Liver (tissue), 9 donors: Measurements from ENCODE around the gene BIRC6. TPM values are rescaled to one million over a fixed set of nuclear protein-coding genes. Genes with fewer than 3 reads are reported as not detected.

Source experiments
- DNase-seq: peaks from one replicate; pipeline ENCODE4 v3.0.0-alpha.2; 2017; ENCODE audit warnings: low spot score
- H3K27ac ChIP-seq, 2 donors: one replicate each; pipeline ENCODE4 v1.7.0; 2013; ENCODE audit warnings: inconsistent platforms in 2 of 2, low read length in 2 of 2, control low read depth in 1 of 2, low read depth in 1 of 2, mild to moderate bottlenecking in 1 of 2
- H3K27me3 ChIP-seq, 4 donors: one replicate each; pipeline versions ENCODE4 v1.6.1 to v1.7.0; 2013; ENCODE audit warnings: low read length in 3 of 4, inconsistent platforms in 1 of 4, mild to moderate bottlenecking in 1 of 4, moderate library complexity in 1 of 4; ENCODE audit not compliant: control insufficient read depth in 4 of 4, insufficient read depth in 4 of 4
- H3K36me3 ChIP-seq, 4 donors: one replicate each; pipeline versions ENCODE4 v1.6.1 to v1.7.0; 2013; ENCODE audit warnings: low read length in 3 of 4, mild to moderate bottlenecking in 3 of 4, low read depth in 1 of 4, moderate library complexity in 1 of 4; ENCODE audit not compliant: control insufficient read depth in 4 of 4, insufficient read depth in 3 of 4
- H3K4me1 ChIP-seq, 4 donors: one replicate each; pipeline versions ENCODE4 v1.6.1 to v1.7.0; 2013; ENCODE audit warnings: low read length in 3 of 4, mild to moderate bottlenecking in 3 of 4, moderate library complexity in 1 of 4; ENCODE audit not compliant: control insufficient read depth in 4 of 4, insufficient read depth in 4 of 4
- H3K4me3 ChIP-seq, 3 donors: one replicate each; pipeline versions ENCODE4 v1.6.1 to v1.7.0; 2013; ENCODE audit warnings: low read length in 3 of 3, control low read depth in 1 of 3, low read depth in 1 of 3, mild to moderate bottlenecking in 1 of 3
- H3K9ac ChIP-seq, 2 donors: one replicate each; pipeline ENCODE4 v1.7.0; 2013; ENCODE audit warnings: low read length in 2 of 2, mild to moderate bottlenecking in 2 of 2, moderate library complexity in 2 of 2, control low read depth in 1 of 2, low read depth in 1 of 2
- H3K9me3 ChIP-seq, 4 donors: one replicate each; pipeline versions ENCODE4 v1.6.1 to v1.7.0; 2013; ENCODE audit warnings: low read length in 3 of 4; ENCODE audit not compliant: control insufficient read depth in 4 of 4
- EGR1 ChIP-seq, 2 donors: IDR thresholded peaks; 2 replicates each; pipeline ENCODE4 v1.6.1; 2016 to 2018; ENCODE audit warnings: antibody characterized with exemption in 2 of 2, low read depth in 2 of 2
- FOXA1 ChIP-seq: IDR thresholded peaks from 2 replicates; pipeline ENCODE4 v1.6.1; 2016; ENCODE audit warnings: antibody characterized with exemption
- GABPA ChIP-seq, 2 donors: IDR thresholded peaks in 1 of 2; conservative IDR thresholded peaks in 1 of 2; 2 replicates each; pipeline ENCODE4 v1.6.1; 2016; ENCODE audit warnings: antibody characterized with exemption in 2 of 2, mild to moderate bottlenecking in 1 of 2, moderate library complexity in 1 of 2
- HNF4G ChIP-seq: IDR thresholded peaks from 2 replicates; pipeline ENCODE4 v1.6.1; 2016; ENCODE audit warnings: antibody characterized with exemption
- JUND ChIP-seq, 2 donors: IDR thresholded peaks; 2 replicates each; pipeline ENCODE4 v1.6.1; 2016; ENCODE audit warnings: antibody characterized with exemption in 2 of 2
- MAX ChIP-seq: IDR thresholded peaks from 2 replicates; pipeline ENCODE4 v1.6.1; 2016; ENCODE audit warnings: antibody characterized with exemption
- NR2F2 ChIP-seq: IDR thresholded peaks from 2 replicates; pipeline ENCODE4 v1.6.1; 2016; ENCODE audit warnings: antibody characterized with exemption
- RAD21 ChIP-seq, 2 donors: IDR thresholded peaks; 2 replicates each; pipeline ENCODE4 v1.6.1; 2016; ENCODE audit warnings: antibody characterized with exemption in 2 of 2, mild to moderate bottlenecking in 2 of 2
- REST ChIP-seq: IDR thresholded peaks from 2 replicates; pipeline ENCODE4 v1.6.1; 2016; ENCODE audit warnings: antibody characterized with exemption, mild to moderate bottlenecking
- SP1 ChIP-seq: IDR thresholded peaks from 2 replicates; pipeline ENCODE4 v1.6.1; 2018; ENCODE audit warnings: antibody characterized with exemption, mild to moderate bottlenecking
- TAF1 ChIP-seq: conservative IDR thresholded peaks from 2 replicates; pipeline ENCODE4 v1.6.1; 2016; ENCODE audit warnings: antibody characterized with exemption, mild to moderate bottlenecking
- YY1 ChIP-seq: IDR thresholded peaks from 2 replicates; pipeline ENCODE4 v1.6.1; 2016; ENCODE audit warnings: antibody characterized with exemption, mild to moderate bottlenecking
- ZBTB33 ChIP-seq: IDR thresholded peaks from 2 replicates; pipeline ENCODE4 v1.6.1; 2016; ENCODE audit warnings: antibody characterized with exemption
- WGBS: extraction: QIAGEN DNeasy Blood & Tissue Kit; methylation state at CpG from one replicate; pipeline ENCODE4 v1.1.7; 2013; 5-methylcytosine and 5-hydroxymethylcytosine counted together
- polyA plus RNA-seq, 2 donors: library from polyadenylated mRNA; stranded (reverse) in 1 of 2; unstranded in 1 of 2; fragments of 200-250 nt in 1 of 2; fragments of >200 nt in 1 of 2; fragmentation: Nextera tagmentation in 1 of 2; extraction: Ambion mirVana in 1 of 2; gene quantifications; one replicate each; pipeline versions ENCODE4 v1.2.1 to v1.2.3, GENCODE V29; 2013 to 2015
- total RNA-seq, 2 donors: library from RNA; depleted of rRNA; stranded (reverse); fragments of >200 nt; gene quantifications; one replicate each; pipeline ENCODE4 v1.2.3, GENCODE V29; 2014
- TF ChIP-seq, protein P1 (sequence below): IDR thresholded peaks from 2 replicates; pipeline ENCODE4 v1.6.1; 2016; ENCODE audit warnings: antibody characterized with exemption
- TF ChIP-seq, protein P2 (sequence below): fragments of 150-350 bp; IDR thresholded peaks from 2 replicates; pipeline ENCODE4 v1.5.1; 2017; ENCODE audit warnings: improper control_type of control experiment, low read depth, low read length; ENCODE audit not compliant: missing input control
- donor health status: healthy.
- donor health status: healthy.
- donor health status: healthy.
- donor health status: healthy.
- donor health status: healthy.

The BIRC6 gene
- total and polyA plus RNA-seq, 4 donors, result 11.1 to 171 (median 45.2) TPM

GRCh38 chr2:32418778-32419177 lies 62.0 kb downstream of the BIRC6 start:
- TF ChIP-seq TAF1, result no peak
- no peak for TF ChIP-seq JUND (IDR thresholded peaks at IDR 0.05)
- TF ChIP-seq, protein P1, sequence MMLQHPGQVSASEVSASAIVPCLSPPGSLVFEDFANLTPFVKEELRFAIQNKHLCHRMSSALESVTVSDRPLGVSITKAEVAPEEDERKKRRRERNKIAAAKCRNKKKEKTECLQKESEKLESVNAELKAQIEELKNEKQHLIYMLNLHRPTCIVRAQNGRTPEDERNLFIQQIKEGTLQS, result no peak
- no peak for TF ChIP-seq EGR1 (IDR thresholded peaks at IDR 0.05; ENCODE audit: low read depth in 2 of 2)
- no peak for TF ChIP-seq ZBTB33
- TF ChIP-seq YY1, result no peak
- no peak for TF ChIP-seq RAD21 (IDR thresholded peaks at IDR 0.05)
- TF ChIP-seq, protein P2, sequence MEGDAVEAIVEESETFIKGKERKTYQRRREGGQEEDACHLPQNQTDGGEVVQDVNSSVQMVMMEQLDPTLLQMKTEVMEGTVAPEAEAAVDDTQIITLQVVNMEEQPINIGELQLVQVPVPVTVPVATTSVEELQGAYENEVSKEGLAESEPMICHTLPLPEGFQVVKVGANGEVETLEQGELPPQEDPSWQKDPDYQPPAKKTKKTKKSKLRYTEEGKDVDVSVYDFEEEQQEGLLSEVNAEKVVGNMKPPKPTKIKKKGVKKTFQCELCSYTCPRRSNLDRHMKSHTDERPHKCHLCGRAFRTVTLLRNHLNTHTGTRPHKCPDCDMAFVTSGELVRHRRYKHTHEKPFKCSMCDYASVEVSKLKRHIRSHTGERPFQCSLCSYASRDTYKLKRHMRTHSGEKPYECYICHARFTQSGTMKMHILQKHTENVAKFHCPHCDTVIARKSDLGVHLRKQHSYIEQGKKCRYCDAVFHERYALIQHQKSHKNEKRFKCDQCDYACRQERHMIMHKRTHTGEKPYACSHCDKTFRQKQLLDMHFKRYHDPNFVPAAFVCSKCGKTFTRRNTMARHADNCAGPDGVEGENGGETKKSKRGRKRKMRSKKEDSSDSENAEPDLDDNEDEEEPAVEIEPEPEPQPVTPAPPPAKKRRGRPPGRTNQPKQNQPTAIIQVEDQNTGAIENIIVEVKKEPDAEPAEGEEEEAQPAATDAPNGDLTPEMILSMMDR, result no peak
- TF ChIP-seq MAX, result no peak
- no peak for TF ChIP-seq SP1
- TF ChIP-seq FOXA1, result no peak
- TF ChIP-seq NR2F2, result no peak
- no peak for TF ChIP-seq GABPA (IDR thresholded peaks at IDR 0.05 in 1 of 2, conservative IDR thresholded peaks at IDR 0.05 in 1 of 2)
- Histone ChIP-seq H3K4me1 (peaks cover 0 to 3% (median 2%) of the 10 kb centered on the region in 4 donors), H3K27me3 (no peaks in the 10 kb centered on the region), H3K27ac (no peak overlapping the region), H3K36me3 (peaks cover 7 to 18% (median 13%) of the 10 kb centered on the region in 4 donors), H3K9ac (no peak overlapping the region), H3K9me3 (no peaks in the 10 kb centered on the region), H3K4me3 (no peak overlapping the region)
- DNase-seq, result no peak
- 94% methylated on average over 5 of the region's 5 CpGs for WGBS

DNA sequence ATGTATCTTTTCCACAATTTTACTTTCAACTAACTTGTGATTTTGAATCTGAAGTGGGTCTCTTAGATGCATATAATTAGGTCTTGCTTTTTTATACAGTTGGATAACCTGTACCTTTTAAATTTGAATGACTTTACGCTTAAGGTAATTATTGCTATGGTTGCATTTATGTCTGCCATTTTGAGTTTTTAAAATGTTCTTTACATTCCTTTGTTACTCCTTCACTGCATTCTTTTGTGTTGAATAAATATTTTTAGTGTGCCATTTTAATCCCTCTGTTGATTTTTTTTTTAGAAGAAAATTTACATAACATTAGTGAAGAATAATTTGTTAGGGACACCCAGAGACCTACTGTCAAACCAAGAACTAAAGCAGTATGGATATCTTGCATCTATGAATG lies 65.3 kb downstream of the BIRC6 start:
- no peak overlapping the region for H3K9ac ChIP-seq
- H3K4me1 ChIP-seq, result peaks cover 0 to 3% (median 2%) of the 10 kb centered on the region in 4 donors
- H3K27ac ChIP-seq, result no peak overlapping the region
- DNase-seq, result no peak
- H3K36me3 ChIP-seq, result peaks cover 0 to 4% (median 0%) of the 10 kb centered on the region in 4 donors
- TF ChIP-seq TAF1 (no peak), RAD21 (IDR thresholded peaks at IDR 0.05) (no peak), HNF4G (no peak), EGR1 (IDR thresholded peaks at IDR 0.05; ENCODE audit: low read depth in 2 of 2) (no peak), NR2F2 (no peak), JUND (IDR thresholded peaks at IDR 0.05) (no peak), FOXA1 (no peak), REST (no peak)
- no peaks in the 10 kb centered on the region for H3K27me3 ChIP-seq
- no peak overlapping the region for H3K4me3 ChIP-seq
- WGBS, result 100% methylated on average over 1 of the region's 1 CpG
- no peaks in the 10 kb centered on the region for H3K9me3 ChIP-seq
